NCI-H748 (cell line): ENCODE measurements around the gene TTYH2.
A peak's percentile ranks its signal among the peaks of the same experiment; 100 is the strongest.
"Not testable (repeated sequence)": the region's sequence is repeated elsewhere in the genome, so short reads cannot be mapped to it uniquely, and the experiment has no call there.

Source experiments
- DNase-seq: peaks from one replicate; lab custom pipeline; 2025; ENCODE audit not compliant: unreplicated experiment; lab: John Stamatoyannopoulos, UW

TTYH2 gene

DNA sequence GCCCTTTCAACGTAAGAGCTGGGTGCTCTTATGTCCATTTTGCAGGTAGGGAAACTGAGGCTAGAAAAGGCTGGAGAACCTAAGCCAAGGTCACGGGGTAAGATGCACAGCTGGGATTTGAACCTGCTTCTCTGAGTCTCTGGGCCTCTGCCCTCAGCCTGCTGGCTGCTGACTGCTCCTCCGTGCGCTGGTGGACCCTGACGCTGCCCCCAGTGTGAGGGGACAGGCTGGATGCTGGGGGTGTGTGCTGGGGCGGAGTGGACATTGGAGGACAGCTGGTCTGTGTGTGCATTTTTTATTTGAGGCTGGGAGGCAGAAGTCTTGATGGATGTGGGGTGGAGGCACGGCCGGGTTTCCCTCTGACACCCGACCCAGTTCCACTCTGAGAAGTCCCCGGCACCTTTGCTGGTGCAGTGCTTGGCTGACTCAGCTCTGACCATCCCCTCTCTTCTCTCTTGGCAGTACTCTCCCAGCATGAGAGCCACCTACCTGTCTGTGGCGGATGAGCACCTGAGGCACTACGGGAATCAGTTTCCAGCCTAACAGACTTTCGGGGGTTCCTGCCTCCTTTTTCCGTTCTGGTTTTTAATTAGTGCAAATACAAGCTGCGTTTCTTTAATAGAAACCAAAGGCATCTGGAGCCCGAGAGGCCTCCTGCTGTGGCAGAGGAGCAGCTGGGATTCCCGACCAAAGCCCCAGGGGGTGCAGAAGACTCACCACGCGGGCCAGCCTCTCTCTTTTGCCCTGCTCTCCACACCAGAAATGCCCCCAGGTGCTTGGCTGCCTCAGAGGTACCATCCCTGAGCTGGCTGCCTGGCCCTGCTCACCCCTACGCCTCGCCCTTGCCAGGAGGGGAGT, 46.5 kb downstream of the TTYH2 start:
- DNase-seq = no peak

DNA sequence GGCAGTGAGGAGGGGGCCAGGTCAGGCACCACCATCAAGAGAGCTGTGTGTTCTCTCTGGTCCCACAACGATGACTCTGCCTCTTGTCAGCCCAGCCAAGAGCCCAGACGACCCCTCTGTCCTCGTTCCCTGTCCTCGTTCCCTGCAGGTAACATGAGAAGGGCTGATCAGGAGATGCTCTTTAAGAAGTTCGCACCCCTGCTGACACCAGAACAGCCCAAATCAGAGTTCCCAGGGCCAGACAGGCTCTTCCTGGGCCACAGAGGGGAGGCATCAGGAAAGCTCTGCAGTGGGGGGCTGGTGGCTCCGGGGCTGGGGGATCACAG, 47.1 kb downstream of the TTYH2 start:
- DNase-seq = no peak

DNA sequence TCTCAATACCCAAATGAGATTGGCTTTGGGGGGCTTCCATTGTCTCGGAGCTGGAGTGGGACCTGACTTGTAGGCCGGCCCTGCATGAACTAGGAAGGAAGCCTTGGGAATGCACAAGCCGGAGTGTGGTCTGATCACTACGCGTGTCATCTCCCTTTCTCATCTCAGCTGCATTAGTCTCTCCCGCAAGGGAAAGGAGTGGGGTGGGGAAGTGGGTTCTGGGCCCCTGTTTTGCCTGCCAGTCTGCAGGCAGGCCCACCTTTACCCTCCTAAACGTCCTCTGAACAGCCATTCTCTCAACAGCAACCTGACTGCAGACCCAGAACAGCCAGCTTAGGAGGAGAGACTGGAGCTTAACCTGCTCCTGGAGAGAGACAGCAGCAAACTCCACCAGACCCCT, 49.2 kb downstream of the TTYH2 start:
- no peak for DNase-seq

DNA sequence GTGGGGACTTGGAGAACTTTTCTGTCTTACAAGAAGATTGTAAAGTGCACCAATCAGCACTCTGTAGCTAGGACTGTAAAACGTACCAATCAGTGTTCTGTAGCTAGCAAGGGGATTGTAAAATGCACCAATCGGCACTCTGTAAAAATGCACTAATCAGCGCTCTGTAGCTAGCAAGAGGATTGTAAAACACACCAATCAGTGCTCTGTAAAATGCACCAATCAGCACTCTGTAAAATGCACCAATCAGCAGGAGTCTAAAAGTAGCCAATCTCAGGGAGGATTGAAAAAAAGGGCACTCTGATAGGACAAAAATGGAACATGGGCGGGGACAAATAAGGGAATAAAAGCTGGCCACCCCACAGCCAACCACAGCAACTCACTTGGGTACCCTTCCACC, 53.7 kb downstream of the TTYH2 start:
- not testable (repeated sequence) for DNase-seq

DNA sequence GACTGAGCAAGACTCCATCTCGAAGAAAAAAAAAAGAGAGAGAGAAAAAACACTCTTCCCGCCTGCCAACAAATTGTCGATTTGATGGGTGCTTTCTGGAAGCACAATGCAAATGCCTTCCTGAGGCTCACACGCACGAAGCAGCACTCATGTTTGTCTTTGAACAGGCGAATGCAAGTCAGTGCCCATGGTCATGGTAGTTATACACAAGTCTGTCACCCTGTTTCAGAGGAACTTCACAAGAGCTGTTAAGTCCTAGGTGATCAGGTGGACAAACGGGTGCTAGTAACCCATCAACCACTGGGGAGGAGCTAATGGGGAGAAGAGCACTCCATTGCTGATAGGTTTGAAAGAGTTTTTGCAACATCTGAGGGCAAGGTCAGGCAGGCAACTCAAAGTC, 54.2 kb downstream of the TTYH2 start:
- DNase-seq = no peak

DNA sequence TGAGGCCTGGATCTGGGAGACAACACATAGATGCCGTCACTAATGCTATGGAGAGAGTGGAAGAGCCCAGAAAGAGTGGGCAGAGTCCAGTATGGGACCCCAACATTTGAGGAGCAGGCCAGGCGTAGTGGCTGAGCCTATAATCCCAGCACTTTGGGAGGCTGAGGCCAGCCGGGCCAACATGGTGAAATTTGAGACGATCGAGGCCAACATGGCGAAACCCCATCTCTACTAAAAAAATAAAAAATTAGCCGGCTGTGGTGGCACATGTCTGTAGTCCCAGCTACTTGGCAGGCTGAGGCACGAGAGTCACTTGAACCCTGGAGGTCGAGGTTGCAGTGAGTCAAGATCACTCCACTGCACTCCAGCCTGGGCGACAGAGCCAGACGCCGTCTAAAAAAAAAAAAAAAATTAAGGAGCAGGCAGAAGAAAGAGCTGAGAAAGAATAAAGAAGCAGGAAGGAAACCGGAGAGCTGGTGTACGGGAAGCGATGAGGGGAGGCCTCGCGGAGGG, 54.7 kb downstream of the TTYH2 start:
- DNase-seq = no peak

DNA sequence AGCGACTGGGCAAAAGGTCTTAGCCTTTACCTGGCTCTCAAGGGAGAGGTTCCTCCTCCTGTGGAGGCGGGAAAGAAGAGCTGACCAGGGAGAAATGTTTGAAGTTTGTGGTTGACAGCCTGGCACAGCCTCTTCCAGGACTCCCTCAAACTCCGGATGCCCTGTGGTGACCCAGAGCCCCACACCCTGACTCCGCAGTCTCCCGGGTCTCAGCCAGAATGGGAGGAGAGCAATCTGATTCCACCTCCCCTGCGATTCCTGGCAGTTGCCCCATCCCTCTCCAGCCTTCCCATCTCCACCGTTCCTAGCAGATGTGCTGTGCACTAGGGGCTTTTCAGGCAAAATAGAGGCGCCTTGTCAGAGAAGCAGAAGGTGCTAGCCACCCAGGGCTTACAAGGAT, 55.2 kb downstream of the TTYH2 start:
- no peak for DNase-seq

DNA sequence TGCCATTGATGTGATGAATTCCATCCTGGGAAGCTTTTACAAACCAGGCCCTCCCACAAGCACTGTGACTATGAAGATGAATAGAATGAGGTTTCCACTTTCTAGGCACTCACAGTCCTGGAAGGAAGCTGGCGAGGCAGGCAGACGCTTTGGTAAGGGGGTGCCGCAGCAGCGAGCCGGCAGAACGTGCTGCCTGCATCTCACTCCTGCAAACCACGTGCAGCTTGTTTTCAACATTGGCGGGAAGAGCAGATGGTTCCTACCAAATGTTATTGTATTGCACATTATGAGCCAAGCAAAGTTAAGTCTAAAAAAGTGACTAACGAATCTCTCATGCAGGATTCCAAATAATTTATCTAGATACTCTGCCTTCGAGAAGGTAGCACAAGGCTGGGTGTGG, 57.0 kb downstream of the TTYH2 start:
- no peak for DNase-seq

DNA sequence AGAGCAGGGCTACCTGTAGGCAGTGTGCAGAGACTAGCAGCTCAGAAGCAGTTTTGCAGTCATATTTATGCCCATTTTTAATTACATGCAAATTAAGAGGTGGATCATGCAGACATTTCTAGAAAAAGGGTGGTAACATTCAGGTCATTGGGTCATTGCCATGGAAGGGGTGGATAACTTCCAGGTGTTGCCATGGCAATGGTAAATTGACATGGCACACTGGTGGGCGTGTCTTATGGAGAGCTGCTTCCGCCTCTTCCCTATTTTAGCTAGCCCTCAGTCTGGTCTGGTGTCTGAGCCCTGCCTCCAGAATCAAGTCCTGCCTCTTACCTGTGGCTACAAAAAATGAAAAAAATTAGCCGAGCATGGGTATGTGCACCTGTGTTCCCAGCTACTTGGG, 57.9 kb downstream of the TTYH2 start:
- DNase-seq = no peak

DNA sequence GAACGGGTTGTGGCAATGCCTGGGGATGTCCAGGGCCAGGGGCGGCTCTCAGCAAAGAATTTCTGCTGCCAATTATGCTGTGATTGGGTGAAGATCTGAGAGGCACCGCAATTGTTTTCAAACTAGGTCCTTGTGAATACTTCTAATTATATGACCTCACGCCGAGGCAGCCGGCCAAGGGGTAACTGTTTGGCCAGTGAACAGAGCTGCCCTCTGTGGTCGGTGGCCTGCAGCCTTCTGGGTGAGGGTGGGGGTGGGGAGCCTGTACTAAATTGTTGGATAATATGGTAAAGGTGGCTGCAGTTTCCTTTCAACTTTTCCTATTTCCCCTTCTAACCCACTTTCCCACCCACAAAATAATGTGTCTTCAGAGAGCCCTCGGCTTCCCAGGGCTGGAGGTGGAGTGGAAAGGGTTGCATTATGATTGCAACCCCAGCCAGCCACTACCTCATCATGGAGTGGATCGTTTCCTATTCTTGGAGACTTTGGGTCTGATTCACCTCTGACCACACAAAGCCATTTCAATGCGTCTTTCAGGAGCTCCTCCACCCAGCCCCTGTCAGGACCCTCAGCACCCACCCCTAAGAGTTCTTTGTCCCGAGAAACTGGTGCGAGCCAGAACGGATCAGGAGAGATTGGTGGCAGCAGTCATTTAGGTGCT, 58.7 kb downstream of the TTYH2 start:
- DNase-seq = no peak

DNA sequence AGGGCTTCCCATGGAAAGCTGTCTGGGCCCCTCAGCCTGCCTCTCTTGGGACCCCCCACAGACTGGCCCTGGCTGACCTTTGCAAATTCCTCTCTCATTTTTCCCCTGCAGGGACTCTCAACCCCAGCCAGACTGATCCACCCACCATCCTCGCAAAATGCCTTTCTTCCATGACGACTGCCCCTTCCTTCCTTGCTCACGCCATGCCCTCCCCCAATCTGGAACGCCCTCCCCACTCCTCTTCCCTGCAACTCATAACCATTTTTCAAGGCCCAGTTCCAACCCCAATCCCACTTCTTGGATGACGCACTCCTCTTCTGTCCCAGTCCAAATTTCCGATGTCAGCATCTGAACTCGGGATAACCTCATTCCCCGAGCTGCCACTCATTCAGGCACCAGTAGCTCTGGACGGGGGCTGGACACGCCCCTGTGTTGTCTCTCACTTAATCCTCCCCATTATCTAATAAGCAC, 59.4 kb downstream of the TTYH2 start:
- DNase-seq = no peak

DNA sequence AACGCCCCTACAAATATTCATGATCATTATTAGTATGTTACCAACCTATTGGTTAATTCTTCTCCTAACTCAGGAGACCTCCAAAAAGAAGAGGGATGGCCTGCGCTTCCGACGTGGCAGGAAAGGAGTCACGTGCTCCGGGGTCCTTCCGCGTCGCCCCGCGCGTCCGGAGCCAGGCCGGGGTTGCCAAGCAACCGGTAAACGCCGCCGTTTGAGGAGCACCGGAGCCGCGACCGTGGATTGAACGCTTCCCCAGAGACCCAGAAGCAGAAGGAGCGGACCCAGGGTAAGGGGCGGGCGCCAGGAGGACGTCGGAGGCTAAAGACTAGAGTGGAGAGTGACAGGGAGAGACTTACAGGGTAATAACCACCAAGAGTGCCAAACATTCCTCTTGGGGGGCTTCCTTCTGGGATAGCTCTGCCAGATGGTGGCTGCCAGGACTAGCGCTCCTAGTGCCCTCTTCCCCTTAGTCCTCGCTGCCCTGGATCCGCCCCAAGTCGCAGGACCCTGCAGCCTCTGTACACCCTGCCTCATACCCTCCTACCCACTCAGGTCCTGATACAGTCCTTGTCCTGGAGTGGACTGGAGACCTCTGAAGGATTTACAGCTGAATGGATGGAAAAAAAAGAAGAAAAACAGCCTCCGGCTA, 60.8 kb downstream of the TTYH2 start, which contains the start of gene DNAI2:
DNAI2 (plus strand) TSS at position 175 of the 649 bp plus-strand sequence. CDS start 7,584 bp downstream, outside the sequence.
- peak; percentile 87 for DNase-seq

DNA sequence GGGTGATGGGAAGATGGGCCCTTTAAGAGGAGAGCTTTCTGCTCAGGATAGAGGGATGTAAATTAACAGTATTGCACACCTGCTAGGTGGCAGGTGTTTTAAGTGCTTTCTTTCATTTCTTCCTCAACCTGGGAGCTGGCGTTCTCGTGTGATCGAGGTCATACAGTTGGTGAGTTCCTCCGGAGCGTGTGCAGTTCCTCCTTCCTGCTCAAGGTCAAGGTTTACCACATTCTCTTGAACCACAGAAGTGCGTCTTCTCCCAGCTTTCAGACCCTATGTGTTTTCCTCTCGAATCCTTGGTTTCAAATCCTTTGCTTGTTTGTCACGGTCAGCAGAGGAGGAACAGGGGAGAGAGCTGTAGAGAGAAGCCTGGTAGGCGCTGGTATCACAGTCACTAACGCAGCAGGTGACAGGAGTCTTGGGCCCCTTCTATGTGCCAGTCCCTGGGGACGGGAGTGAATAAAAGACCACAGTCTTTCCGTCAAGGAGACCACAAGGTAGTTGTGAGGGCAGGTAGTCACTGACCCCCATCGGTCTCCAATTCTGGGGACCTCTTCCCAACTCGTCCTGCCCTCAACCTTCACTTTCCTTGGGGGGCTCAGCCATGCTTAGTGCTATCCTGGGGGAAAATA, 61.5 kb downstream of the TTYH2 start:
- peak; percentile 37 for DNase-seq

DNA sequence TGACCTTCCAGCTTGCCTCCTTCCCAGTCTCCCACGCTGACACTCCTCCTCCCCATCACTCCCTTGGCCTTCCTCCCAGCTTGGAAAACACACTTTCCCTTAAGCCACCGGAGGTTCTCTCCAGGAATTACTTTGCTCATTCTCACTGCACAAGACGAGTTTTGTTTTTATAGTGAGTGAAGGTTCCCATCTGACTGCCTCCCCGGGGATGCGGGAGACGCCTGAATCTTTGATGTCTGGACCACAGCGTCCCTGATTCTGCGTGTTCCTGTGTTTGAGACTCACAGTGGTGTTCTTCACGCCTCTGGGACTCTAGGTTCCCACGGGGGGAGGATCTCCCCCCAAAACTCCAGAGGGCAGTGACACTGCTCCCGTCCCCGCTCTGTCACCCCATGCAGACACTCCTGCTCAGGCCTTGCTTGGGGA, 62.7 kb downstream of the TTYH2 start:
- DNase-seq = no peak

DNA sequence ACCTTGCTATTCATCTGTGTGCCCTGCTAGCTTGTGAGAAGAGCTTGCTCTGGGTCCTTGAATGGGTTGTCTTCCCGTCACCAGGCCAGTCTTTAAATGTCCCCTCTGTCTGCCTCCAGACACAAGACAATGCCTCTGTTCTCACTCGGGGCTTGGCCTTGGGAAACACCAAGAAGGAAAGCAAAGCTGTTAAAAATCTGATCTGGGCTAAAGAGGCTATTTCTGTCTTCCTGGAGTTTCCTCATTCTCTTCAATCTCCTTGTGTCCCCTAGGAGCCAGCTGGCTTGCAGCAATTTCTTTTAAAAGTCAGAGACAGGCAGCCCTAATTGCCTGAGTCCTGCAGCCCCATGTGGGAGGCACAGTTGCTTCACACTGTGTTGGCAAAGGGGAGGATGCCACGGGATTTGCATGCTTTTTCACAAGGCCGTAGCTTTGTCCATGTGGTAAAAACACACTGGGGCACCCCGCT, 63.2 kb downstream of the TTYH2 start:
- no peak for DNase-seq

DNA sequence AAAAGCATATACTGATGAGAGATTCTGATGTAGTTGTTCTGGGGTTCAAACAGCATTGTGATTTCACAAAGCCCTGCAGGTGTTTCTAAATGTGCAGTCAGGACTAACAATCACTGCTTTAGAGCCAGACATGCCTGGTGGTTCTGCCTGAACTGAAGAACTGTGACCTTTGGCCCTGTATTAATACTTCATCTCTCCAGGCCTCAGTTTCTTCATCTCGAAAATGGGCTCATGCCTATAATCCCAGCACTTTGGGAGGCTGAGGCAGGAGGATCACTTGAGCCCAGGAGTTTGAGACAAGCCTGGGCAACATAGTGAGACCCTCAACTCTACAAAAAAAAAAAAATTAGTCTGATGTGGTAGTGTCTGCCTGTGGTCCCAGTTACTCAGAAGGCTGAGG, 64.6 kb downstream of the TTYH2 start:
- no peak for DNase-seq

DNA sequence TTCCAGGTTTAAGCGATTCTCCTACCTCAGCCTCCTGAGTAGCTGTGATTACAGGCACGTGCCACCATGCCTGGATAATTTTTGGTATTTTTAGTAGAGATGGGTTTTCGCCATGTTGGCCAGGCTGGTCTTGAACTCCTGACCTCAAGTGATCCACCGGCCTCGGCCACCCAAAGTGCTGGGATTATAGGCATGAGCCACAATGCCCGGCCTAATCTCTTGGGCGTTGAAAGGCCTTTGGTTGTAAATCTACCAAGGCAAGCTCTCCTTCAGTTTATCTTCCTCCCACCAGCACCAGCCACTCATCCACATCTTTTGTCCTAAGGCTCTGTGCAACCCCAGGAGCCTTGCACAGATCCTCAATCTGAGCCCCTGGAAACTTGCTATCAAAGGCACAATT, 66.2 kb downstream of the TTYH2 start:
- not testable (repeated sequence) for DNase-seq

DNA sequence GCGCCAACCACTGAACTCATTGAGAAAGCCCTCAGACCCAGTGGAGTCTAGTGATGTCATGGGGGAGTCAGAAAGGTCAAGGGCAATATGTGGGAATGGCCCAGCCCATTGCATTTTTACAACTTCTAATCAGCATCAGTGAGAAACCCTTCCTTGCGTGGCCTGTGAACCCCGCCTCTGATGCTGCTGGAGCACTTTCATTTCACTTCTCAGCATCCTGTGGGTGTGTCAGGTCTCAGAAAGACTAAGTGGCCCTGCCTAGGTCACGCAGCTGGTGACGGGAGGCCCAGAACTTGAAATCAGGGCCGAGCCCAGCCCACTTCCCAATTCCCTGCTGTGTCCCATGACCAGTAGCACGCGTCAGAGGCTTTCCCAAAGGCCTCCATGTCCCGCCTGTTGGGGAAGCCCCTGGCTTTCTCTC, 66.7 kb downstream of the TTYH2 start:
- no peak for DNase-seq

DNA sequence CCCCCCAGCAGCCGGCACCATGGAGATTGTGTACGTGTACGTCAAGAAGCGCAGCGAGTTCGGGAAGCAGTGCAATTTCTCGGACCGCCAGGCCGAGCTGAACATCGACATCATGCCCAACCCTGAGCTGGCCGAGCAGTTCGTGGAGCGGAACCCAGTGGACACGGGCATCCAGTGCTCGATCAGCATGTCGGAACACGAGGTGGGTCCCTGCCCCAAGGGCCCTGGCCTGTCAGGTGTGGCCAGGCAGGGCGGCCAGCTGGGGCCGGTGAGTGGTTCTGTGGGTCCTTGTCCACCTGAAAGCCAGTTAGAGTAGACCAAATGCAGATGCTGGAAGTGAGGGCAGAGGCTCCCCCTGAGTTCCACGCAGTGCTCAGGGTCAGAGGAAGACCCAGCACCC, 68.4 kb downstream of the TTYH2 start:
- DNase-seq = no peak

DNA sequence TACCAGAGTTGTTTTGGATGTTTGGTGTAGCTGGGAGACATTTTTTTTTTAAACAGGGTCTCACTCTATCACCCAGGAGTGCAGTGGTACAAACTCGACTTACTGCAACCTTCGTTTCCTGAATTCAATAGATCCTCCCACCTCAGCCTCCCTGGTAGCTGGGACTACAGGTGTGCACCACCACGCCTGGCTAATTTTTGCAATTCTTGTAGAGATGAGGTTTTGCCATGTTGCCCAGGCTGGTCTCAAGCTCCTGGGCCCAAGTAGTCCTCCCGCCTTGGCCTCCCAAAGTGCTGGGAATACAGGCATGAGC, 68.9 kb downstream of the TTYH2 start:
- DNase-seq = not testable (repeated sequence)
